Chondrocyte (in vitro differentiated cells): Measurements from ENCODE around the gene TBC1D16. TPM values are rescaled to one million over a fixed set of nuclear protein-coding genes. Genes with fewer than 3 reads are reported as not detected.
A peak's percentile ranks its signal among the peaks of the same experiment; 100 is the strongest.

Experiments used
- DNase-seq: peaks from one replicate; pipeline ENCODE4 v3.0.0; 2021; ENCODE audit warnings: mixed read lengths, low spot score
- H3K27ac Mint-ChIP-seq: one replicate; pipeline ENCODE4 v1.8.0; 2021; ENCODE audit warnings: mild to moderate bottlenecking, moderate library complexity, mixed read lengths; ENCODE audit not compliant: unreplicated experiment
- H3K27me3 Mint-ChIP-seq: 2 replicates; pipeline ENCODE4 v1.8.0; 2021; ENCODE audit warnings: low read depth, mixed read lengths
- H3K36me3 Mint-ChIP-seq: 2 replicates; pipeline ENCODE4 v1.8.0; 2021; ENCODE audit warnings: low read depth, mixed read lengths
- H3K4me1 Mint-ChIP-seq: 2 replicates; pipeline ENCODE4 v1.8.0; 2021; ENCODE audit warnings: low read depth, mild to moderate bottlenecking, mixed read lengths
- H3K4me3 Mint-ChIP-seq: one replicate; pipeline ENCODE4 v1.8.0; 2021; ENCODE audit warnings: mild to moderate bottlenecking, moderate library complexity, mixed read lengths; ENCODE audit not compliant: unreplicated experiment
- H3K9me3 Mint-ChIP-seq: 2 replicates; pipeline ENCODE4 v1.8.0; 2021; ENCODE audit warnings: low read depth, mixed read lengths
- CTCF ChIP-seq: fragments of 200-600 bp; sonication (generic); IDR thresholded peaks from 2 replicates; pipeline ENCODE4 v1.5.0; 2021; ENCODE audit warnings: antibody characterized with exemption, mild to moderate bottlenecking, moderate library complexity
- total RNA-seq: library from RNA; stranded (reverse); gene quantifications from 3 replicates; pipeline ENCODE4 v1.2.1, GENCODE V29; 2021

Gene TBC1D16
- total RNA-seq, 1 donor from 2014 or later = 51.4 TPM

- Mint-ChIP-seq H3K36me3 (no peaks in the 10 kb centered on the region), H3K4me1 (peaks cover 60% of the 10 kb centered on the region), H3K27me3 (no peaks in the 10 kb centered on the region), H3K9me3 (no peaks in the 10 kb centered on the region), H3K4me3 (peak overlapping the region; percentile 64), H3K27ac (peak overlapping the region; percentile 97)
- peak; percentile 90 for DNase-seq
- peak; percentile 77 for TF ChIP-seq CTCF
Observed at GRCh38 chr17:79991924-79992648, 43.6 kb downstream of the TBC1D16 start.

GRCh38 chr17:79991140-79991923 is 44.3 kb downstream of the TBC1D16 start:
- H3K9me3 Mint-ChIP-seq = no peaks in the 10 kb centered on the region
- DNase-seq = no peak
- H3K27me3 Mint-ChIP-seq = no peaks in the 10 kb centered on the region
- TF ChIP-seq CTCF = peak; percentile 88
- H3K36me3 Mint-ChIP-seq = no peaks in the 10 kb centered on the region
- peaks cover 60% of the 10 kb centered on the region for H3K4me1 Mint-ChIP-seq
- peak overlapping the region; percentile 64 for H3K4me3 Mint-ChIP-seq
- H3K27ac Mint-ChIP-seq = no peak overlapping the region

GRCh38 chr17:79990704-79991103 is 45.0 kb downstream of the TBC1D16 start:
- peaks cover 67% of the 10 kb centered on the region for H3K4me1 Mint-ChIP-seq

GRCh38 chr17:79990051-79990592 is 45.5 kb downstream of the TBC1D16 start:
- Mint-ChIP-seq H3K27me3 (no peaks in the 10 kb centered on the region), H3K4me1 (peaks cover 69% of the 10 kb centered on the region), H3K27ac (no peak overlapping the region), H3K36me3 (no peaks in the 10 kb centered on the region), H3K4me3 (no peak overlapping the region), H3K9me3 (no peaks in the 10 kb centered on the region)
- TF ChIP-seq CTCF = no peak
- no peak for DNase-seq

More at GRCh38 chr17:79990704-79991103, 45.0 kb downstream of the TBC1D16 start:
- DNase-seq = no peak
- Mint-ChIP-seq H3K36me3 (no peaks in the 10 kb centered on the region), H3K9me3 (no peaks in the 10 kb centered on the region), H3K27ac (no peak overlapping the region), H3K4me3 (no peak overlapping the region), H3K27me3 (no peaks in the 10 kb centered on the region)
- TF ChIP-seq CTCF = no peak

- Mint-ChIP-seq H3K4me3 (no peak overlapping the region), H3K4me1 (peaks cover 69% of the 10 kb centered on the region), H3K36me3 (no peaks in the 10 kb centered on the region), H3K9me3 (no peaks in the 10 kb centered on the region), H3K27ac (peak overlapping the region; percentile 59), H3K27me3 (no peaks in the 10 kb centered on the region)
- no peak for TF ChIP-seq CTCF
- DNase-seq = peak; percentile 61
Observed at GRCh38 chr17:79989106-79989835, 46.4 kb downstream of the TBC1D16 start.
